GM12878 (cell line): Measurements from ENCODE around the gene ENO2. TPM values are rescaled to one million over a fixed set of nuclear protein-coding genes. Genes with fewer than 3 reads are reported as not detected.
A peak's percentile ranks its signal among the peaks of the same experiment; 100 is the strongest.

Source experiments
- ATAC-seq: fragments of 200-7000 bp; cut with Tn5 transposase; 3 replicates; pipeline ENCODE4 v1.9.1; 2020; ENCODE audit warnings: mild to moderate bottlenecking, moderate library complexity
- BruUV-seq: library from RNA; stranded (reverse); fragments of 400-500 nt; replicated peaks from 2 replicates; lab custom pipeline; 2021; lab: Mats Ljungman, UMichigan
- CTCF ChIA-PET: fragments of 300-600 bp; sonication (Branson Sonifier 250); formaldehyde crosslinking; extraction: SDS; loops from one replicate; lab custom pipeline; 2021; ENCODE audit warnings: inconsistent platforms; lab: Yijun Ruan, JAX
- POLR2A ChIA-PET: fragments of 350-600 bp; formaldehyde crosslinking; extraction: SDS; loops from one replicate; lab custom pipeline; 2021; ENCODE audit warnings: inconsistent platforms; lab: Charles Lee
- RAD21 ChIA-PET: fragments of 300-600 bp; sonication (Branson Sonifier 250); formaldehyde crosslinking; loops from one replicate; lab custom pipeline; 2023; ENCODE audit warnings: antibody characterized with exemption; ENCODE audit not compliant: unreplicated experiment; lab: Charles Lee
- SMC1A ChIA-PET: fragments of 300-600 bp; sonication (Branson Sonifier 250); formaldehyde crosslinking; loops from one replicate; lab custom pipeline; 2023; ENCODE audit not compliant: unreplicated experiment, uncharacterized antibody; lab: Charles Lee
- DNase-seq: peaks from one replicate; pipeline ENCODE4 v3.0.0-alpha.2; 2011; ENCODE audit warnings: low read depth, low spot score
- FAIRE-seq: peaks from 3 replicates; lab custom pipeline; 2011; peaks lifted over from hg19 to GRCh38; lab: Jason Lieb, UNC
- H2AFZ ChIP-seq: 2 replicates; pipeline ENCODE4 v1.6.0; 2011; ENCODE audit warnings: low read depth, low read length, control low read depth; ENCODE audit not compliant: control insufficient read depth
- H3K27ac ChIP-seq: 2 replicates; pipeline ENCODE4 v1.5.1; 2011; ENCODE audit warnings: control low read depth; ENCODE audit not compliant: control insufficient read depth, insufficient read depth
- H3K27me3 ChIP-seq, 2 experiments: replicated peaks in 1 of 2; 2 replicates each; pipeline versions ENCODE4 v1.6.0 to v1.6.1; 2011; ENCODE audit warnings: low read length in 1 of 2; ENCODE audit not compliant: control insufficient read depth in 2 of 2, insufficient read depth in 2 of 2
- H3K36me3 ChIP-seq, 2 experiments: 2 replicates each; pipeline ENCODE4 v1.5.1; 2011; ENCODE audit warnings: low read length in 1 of 2; ENCODE audit not compliant: control insufficient read depth in 2 of 2, insufficient read depth in 2 of 2
- H3K4me1 ChIP-seq: 2 replicates; pipeline ENCODE4 v1.6.1; 2011; ENCODE audit warnings: mild to moderate bottlenecking, low read length, moderate library complexity, mixed read lengths; ENCODE audit not compliant: control insufficient read depth, insufficient read depth
- H3K4me2 ChIP-seq: 2 replicates; pipeline ENCODE4 v1.6.0; 2011; ENCODE audit warnings: control low read depth; ENCODE audit not compliant: control insufficient read depth, insufficient read depth
- H3K4me3 ChIP-seq: fragments of 200-600 bp; sonication (generic); 2 replicates; pipeline ENCODE4 v1.5.1; 2016
- H3K79me2 ChIP-seq: 2 replicates; pipeline ENCODE4 v1.6.0; 2011; ENCODE audit warnings: low read length; ENCODE audit not compliant: control insufficient read depth, insufficient read depth
- H3K9ac ChIP-seq: 2 replicates; pipeline ENCODE4 v1.8.0; 2011; ENCODE audit warnings: low read length, control low read depth, mixed read lengths; ENCODE audit not compliant: control insufficient read depth, insufficient read depth
- H3K9me3 ChIP-seq: replicated peaks from 3 replicates; pipeline ENCODE4 v1.5.1; 2011; ENCODE audit warnings: mild to moderate bottlenecking, low read length; ENCODE audit not compliant: control insufficient read depth, insufficient read depth
- H4K20me1 ChIP-seq: 2 replicates; pipeline ENCODE4 v1.6.0; 2011; ENCODE audit not compliant: control insufficient read depth, insufficient read depth
- CHD2 ChIP-seq: IDR thresholded peaks from 2 replicates; pipeline ENCODE4 v1.6.1; 2011; ENCODE audit warnings: low read depth, low read length, improper control_type of control experiment, borderline replicate concordance
- IKZF2 ChIP-seq, 2 experiments: fragments of 450-650 bp; IDR thresholded peaks; 2 replicates each; pipeline ENCODE4 v1.6.1; 2017; ENCODE audit warnings: mild to moderate bottlenecking in 2 of 2, moderate library complexity in 2 of 2
- IRF3 ChIP-seq: fragments of 450-650 bp; IDR thresholded peaks from 2 replicates; pipeline ENCODE4 v1.6.1; 2014; ENCODE audit warnings: mild to moderate bottlenecking
- JUND ChIP-seq: IDR thresholded peaks from 2 replicates; pipeline ENCODE4 v1.6.1; 2012; ENCODE audit warnings: low read depth, mild to moderate bottlenecking, low read length, improper control_type of control experiment, moderate library complexity
- NFYB ChIP-seq: IDR thresholded peaks from 2 replicates; pipeline ENCODE4 v1.6.1; 2011; ENCODE audit warnings: low read depth, mild to moderate bottlenecking, low read length, improper control_type of control experiment, moderate library complexity; ENCODE audit not compliant: insufficient read depth
- PKNOX1 ChIP-seq: fragments of 450-650 bp; IDR thresholded peaks from 2 replicates; pipeline ENCODE4 v1.6.1; 2016; ENCODE audit warnings: mild to moderate bottlenecking
- REST ChIP-seq: IDR thresholded peaks from 2 replicates; pipeline ENCODE4 v1.6.1; 2012; ENCODE audit warnings: mild to moderate bottlenecking, low read depth, low read length
- ZBED1 ChIP-seq: IDR thresholded peaks from 2 replicates; pipeline ENCODE4 v1.6.1; 2016; ENCODE audit warnings: borderline replicate concordance
- ZNF622 ChIP-seq: fragments of 450-650 bp; IDR thresholded peaks from 2 replicates; pipeline ENCODE4 v1.6.1; 2017; ENCODE audit warnings: mild to moderate bottlenecking, inconsistent platforms
- WGBS: methylation state at CpG from one replicate; pipeline ENCODE4 v1.1.6; 2016; ENCODE audit warnings: low lambda C conversion rate; ENCODE audit not compliant: insufficient replicate concordance, insufficient coverage; ENCODE audit errors: missing lambda C conversion rate; 5-methylcytosine and 5-hydroxymethylcytosine counted together
- in situ Hi-C: fragments of 300-500 bp; cut with MboI; formaldehyde crosslinking; loops from 9 replicates; pipeline ENCODE4 v1.14.3; 2018; ENCODE audit warnings: mixed read lengths
- intact Hi-C: fragments of 100-400 bp; cut with micrococcal nuclease; formaldehyde crosslinking; loops from one replicate; pipeline ENCODE4 v1.14.2; 2022; ENCODE audit not compliant: unreplicated experiment
- polyA plus RNA-seq, 11 experiments: library from polyadenylated mRNA; depleted of rRNA in 4 of 11; unstranded in 6 of 11; stranded (reverse) in 5 of 11; fragments of >200 nt; fragmentation: Nextera tagmentation in 4 of 11; fragmentation: Illumina TruSeq in 1 of 11; extraction: Ambion mirVana in 4 of 11; extraction: Trizol in 1 of 11; gene quantifications; 1 replicate in 1 of 11; 2 replicates in 10 of 11; pipeline versions ENCODE4 v1.2.1 to v1.2.3, GENCODE V29; 2011 to 2016; ENCODE audit warnings: inconsistent platforms in 2 of 11, missing spikeins in 2 of 11, low read depth in 1 of 11
- total RNA-seq, 4 experiments: library from RNA; depleted of rRNA in 3 of 4; stranded (reverse); fragments of >200 nt in 3 of 4; fragmentation: Illumina TruSeq in 1 of 4; extraction: Trizol in 1 of 4; gene quantifications; 2 replicates each; pipeline versions ENCODE4 v1.2.1 to v1.2.3, GENCODE V29; 2013 to 2021
- TF ChIP-seq, protein P1 (sequence below): IDR thresholded peaks from 2 replicates; pipeline ENCODE4 v1.6.1; 2011; ENCODE audit warnings: mild to moderate bottlenecking, low read depth, low read length, moderate library complexity; ENCODE audit not compliant: insufficient replicate concordance
- TF ChIP-seq, protein P2 (sequence below): IDR thresholded peaks from 2 replicates; pipeline ENCODE4 v1.6.1; 2011; ENCODE audit warnings: low read depth, mild to moderate bottlenecking, low read length, moderate library complexity, borderline replicate concordance; ENCODE audit errors: extremely low read depth

Gene ENO2
- total and polyA plus RNA-seq, 10 of the 15 experiments (the other 5 are each of a cell fraction or from before 2014, with no cell fraction given), result 24.8 to 196 (median 43.1) TPM

DNA sequence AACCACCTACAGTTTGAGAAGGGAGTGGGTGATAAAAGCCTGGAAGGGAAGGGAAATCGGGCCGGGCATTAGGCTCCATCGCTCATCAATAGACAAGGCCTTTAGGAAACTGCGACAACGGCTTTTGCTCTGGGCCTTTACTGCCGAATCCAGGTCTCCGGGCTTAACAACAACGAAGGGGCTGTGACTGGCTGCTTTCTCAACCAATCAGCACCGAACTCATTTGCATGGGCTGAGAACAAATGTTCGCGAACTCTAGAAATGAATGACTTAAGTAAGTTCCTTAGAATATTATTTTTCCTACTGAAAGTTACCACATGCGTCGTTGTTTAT is 29.0 kb downstream of the ENO2 start:
- Histone ChIP-seq H3K9ac (peak overlapping the region; percentile 90), H3K27ac (peak overlapping the region; percentile 91), H3K36me3 (peaks cover 2 to 8% of the 10 kb centered on the region in 2 experiments; a peak in 2 of 4 replicates), H3K27me3 (no peaks in the 10 kb centered on the region), H3K4me2 (peak overlapping the region; percentile 70), H3K79me2 (peaks cover 26% of the 10 kb centered on the region), H4K20me1 (no peaks in the 10 kb centered on the region), H3K4me3 (0 out of 2 replicates have a peak overlapping the region, but pooled peaks have one; percentile 78), H3K4me1 (peaks cover 25% of the 10 kb centered on the region), H2AFZ (peak overlapping the region; percentile 2)
- no TSS peak for BruUV-seq
- intact Hi-C loops (no loop called here), in situ Hi-C loops (no loop called here)
- ChIA-PET RAD21 (interaction anchor here (0.6 to 7.0 kb wide), 15 partner anchors 9 to 167 kb away, joined by 3 to 426 read pairs (median 8); partner anchors contain the start of genes ATN1, C1RL, CDCA3 and LPCAT3), CTCF (interaction anchor here (0.7 to 11.6 kb wide), 19 partner anchors 9 to 169 kb away, joined by 3 to 645 read pairs (median 7); partner anchors contain the start of genes C1R, C1RL and SPSB2), POLR2A (interaction anchor here (0.6 to 17.8 kb wide), 17 partner anchors 8 to 190 kb away, joined by 3 to 524 read pairs (median 5); partner anchors contain the start of genes C1RL, CDCA3, LPCAT3 and LRRC23)
- peak; percentile 88 for FAIRE-seq
- no peak for DNase-seq
- peak; percentile 46 for ATAC-seq
- 2% methylated on average over 13 of the region's 13 CpGs for WGBS
- TF ChIP-seq ZBED1 (no peak), REST (no peak), PKNOX1 (peak; percentile 97), CHD2 (no peak), NFYB (peak; percentile 85), ZNF622 (no peak), IRF3 (no peak), JUND (no peak), IKZF2 (IDR thresholded peaks at IDR 0.05) (no peak)
- TF ChIP-seq, protein P1, sequence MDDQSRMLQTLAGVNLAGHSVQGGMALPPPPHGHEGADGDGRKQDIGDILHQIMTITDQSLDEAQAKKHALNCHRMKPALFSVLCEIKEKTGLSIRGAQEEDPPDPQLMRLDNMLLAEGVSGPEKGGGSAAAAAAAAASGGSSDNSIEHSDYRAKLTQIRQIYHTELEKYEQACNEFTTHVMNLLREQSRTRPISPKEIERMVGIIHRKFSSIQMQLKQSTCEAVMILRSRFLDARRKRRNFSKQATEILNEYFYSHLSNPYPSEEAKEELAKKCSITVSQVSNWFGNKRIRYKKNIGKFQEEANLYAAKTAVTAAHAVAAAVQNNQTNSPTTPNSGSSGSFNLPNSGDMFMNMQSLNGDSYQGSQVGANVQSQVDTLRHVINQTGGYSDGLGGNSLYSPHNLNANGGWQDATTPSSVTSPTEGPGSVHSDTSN, result peak; percentile 94
- TF ChIP-seq, protein P2, sequence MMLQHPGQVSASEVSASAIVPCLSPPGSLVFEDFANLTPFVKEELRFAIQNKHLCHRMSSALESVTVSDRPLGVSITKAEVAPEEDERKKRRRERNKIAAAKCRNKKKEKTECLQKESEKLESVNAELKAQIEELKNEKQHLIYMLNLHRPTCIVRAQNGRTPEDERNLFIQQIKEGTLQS, result no peak
- TF ChIP-seq, all 136 proteins: peak for 3
- SMC1A ChIA-PET, result interaction anchor here (0.7 to 11.6 kb wide), 13 partner anchors 9 to 890 kb away, joined by 3 to 395 read pairs (median 5); partner anchors contain the start of genes C1RL, LPCAT3 and SPSB2
- no peaks in the 10 kb centered on the region for H3K9me3 ChIP-seq
